Measurements from ENCODE around the gene MARCHF11. TPM values are rescaled to one million over a fixed set of nuclear protein-coding genes. Genes with fewer than 3 reads are reported as not detected.

Gene MARCHF11
- total and polyA plus RNA-seq, 2 experiments from 2014 or later = 0.17 to 1.5 TPM

DNA sequence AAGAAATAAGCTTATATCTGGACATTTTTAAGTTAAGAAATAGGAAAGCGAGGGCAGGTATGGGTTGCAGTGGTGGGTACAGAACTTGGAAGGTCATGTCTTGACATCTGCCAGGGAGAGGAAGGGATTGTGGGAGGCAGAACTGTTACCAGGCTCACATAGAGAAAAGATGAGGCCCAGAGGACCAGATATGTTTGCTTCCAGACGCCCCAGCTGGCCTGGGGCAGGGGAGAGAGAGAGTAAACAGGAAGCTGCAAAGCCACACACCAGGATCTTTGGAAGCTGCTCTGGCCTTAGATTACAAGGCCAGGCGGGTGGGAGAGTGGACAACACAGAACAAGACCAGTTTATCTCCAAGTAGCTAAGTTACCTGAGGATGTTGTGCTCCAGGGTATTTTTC is 71.2 kb downstream of the MARCHF11 start:
- Mint-ChIP-seq H3K36me3 (ENCODE audit: low read depth) (peaks cover 22% of the 10 kb centered on the region), H3K4me1 (peaks cover 10% of the 10 kb centered on the region), H3K27ac (no peak overlapping the region), H3K27me3 (ENCODE audit: insufficient read depth, low read depth, poor library complexity) (peaks cover 7% of the 10 kb centered on the region), H3K9me3 (peaks cover 35% of the 10 kb centered on the region), H3K4me3 (no peak overlapping the region)
- ATAC-seq (no peak), DNase-seq (ENCODE audit: low spot score) (no peak)
- no peaks in the 10 kb centered on the region for H3K27me3 ChIP-seq (ENCODE audit: insufficient read depth)
- TF ChIP-seq JUNB (IDR thresholded peaks at IDR 0.05; ENCODE audit: unreplicated experiment) = no peak
- no peak for TF ChIP-seq ZNF114 (CRISPR knock-in tag; IDR thresholded peaks at IDR 0.05)
- TF ChIP-seq EZH2 (IDR thresholded peaks at IDR 0.05; ENCODE audit: low read depth, unreplicated experiment) = no peak
- TF ChIP-seq, protein P1, sequence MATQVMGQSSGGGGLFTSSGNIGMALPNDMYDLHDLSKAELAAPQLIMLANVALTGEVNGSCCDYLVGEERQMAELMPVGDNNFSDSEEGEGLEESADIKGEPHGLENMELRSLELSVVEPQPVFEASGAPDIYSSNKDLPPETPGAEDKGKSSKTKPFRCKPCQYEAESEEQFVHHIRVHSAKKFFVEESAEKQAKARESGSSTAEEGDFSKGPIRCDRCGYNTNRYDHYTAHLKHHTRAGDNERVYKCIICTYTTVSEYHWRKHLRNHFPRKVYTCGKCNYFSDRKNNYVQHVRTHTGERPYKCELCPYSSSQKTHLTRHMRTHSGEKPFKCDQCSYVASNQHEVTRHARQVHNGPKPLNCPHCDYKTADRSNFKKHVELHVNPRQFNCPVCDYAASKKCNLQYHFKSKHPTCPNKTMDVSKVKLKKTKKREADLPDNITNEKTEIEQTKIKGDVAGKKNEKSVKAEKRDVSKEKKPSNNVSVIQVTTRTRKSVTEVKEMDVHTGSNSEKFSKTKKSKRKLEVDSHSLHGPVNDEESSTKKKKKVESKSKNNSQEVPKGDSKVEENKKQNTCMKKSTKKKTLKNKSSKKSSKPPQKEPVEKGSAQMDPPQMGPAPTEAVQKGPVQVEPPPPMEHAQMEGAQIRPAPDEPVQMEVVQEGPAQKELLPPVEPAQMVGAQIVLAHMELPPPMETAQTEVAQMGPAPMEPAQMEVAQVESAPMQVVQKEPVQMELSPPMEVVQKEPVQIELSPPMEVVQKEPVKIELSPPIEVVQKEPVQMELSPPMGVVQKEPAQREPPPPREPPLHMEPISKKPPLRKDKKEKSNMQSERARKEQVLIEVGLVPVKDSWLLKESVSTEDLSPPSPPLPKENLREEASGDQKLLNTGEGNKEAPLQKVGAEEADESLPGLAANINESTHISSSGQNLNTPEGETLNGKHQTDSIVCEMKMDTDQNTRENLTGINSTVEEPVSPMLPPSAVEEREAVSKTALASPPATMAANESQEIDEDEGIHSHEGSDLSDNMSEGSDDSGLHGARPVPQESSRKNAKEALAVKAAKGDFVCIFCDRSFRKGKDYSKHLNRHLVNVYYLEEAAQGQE (IDR thresholded peaks at IDR 0.05; ENCODE audit: unreplicated experiment) = no peak
- TF ChIP-seq, protein P2, sequence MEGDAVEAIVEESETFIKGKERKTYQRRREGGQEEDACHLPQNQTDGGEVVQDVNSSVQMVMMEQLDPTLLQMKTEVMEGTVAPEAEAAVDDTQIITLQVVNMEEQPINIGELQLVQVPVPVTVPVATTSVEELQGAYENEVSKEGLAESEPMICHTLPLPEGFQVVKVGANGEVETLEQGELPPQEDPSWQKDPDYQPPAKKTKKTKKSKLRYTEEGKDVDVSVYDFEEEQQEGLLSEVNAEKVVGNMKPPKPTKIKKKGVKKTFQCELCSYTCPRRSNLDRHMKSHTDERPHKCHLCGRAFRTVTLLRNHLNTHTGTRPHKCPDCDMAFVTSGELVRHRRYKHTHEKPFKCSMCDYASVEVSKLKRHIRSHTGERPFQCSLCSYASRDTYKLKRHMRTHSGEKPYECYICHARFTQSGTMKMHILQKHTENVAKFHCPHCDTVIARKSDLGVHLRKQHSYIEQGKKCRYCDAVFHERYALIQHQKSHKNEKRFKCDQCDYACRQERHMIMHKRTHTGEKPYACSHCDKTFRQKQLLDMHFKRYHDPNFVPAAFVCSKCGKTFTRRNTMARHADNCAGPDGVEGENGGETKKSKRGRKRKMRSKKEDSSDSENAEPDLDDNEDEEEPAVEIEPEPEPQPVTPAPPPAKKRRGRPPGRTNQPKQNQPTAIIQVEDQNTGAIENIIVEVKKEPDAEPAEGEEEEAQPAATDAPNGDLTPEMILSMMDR (conservative IDR thresholded peaks at IDR 0.05; ENCODE audit: low read depth in 2 of 2) = no peak
- H3K9me2 ChIP-seq (ENCODE audit: insufficient read depth) = peaks cover 14% of the 10 kb centered on the region
- no peak overlapping the region for H3K4me2 ChIP-seq
- no peaks in the 10 kb centered on the region for H3K36me3 ChIP-seq (ENCODE audit: insufficient read depth)
- H3K4me3 ChIP-seq = no peak overlapping the region
- H3K79me2 ChIP-seq (replicated peaks; ENCODE audit: insufficient read depth) = no peaks in the 10 kb centered on the region
- no peaks in the 10 kb centered on the region for H4K20me1 ChIP-seq (replicated peaks; ENCODE audit: insufficient read depth)
- H2AFZ ChIP-seq = no peak overlapping the region
- no peaks in the 10 kb centered on the region for H3F3A ChIP-seq (replicated peaks; ENCODE audit: low read depth)
- H3K4me1 ChIP-seq (ENCODE audit: insufficient read depth) = no peaks in the 10 kb centered on the region; the same call in 1 of the 2 replicates
- H3K27ac ChIP-seq (ENCODE audit: low read depth) = no peak overlapping the region

DNA sequence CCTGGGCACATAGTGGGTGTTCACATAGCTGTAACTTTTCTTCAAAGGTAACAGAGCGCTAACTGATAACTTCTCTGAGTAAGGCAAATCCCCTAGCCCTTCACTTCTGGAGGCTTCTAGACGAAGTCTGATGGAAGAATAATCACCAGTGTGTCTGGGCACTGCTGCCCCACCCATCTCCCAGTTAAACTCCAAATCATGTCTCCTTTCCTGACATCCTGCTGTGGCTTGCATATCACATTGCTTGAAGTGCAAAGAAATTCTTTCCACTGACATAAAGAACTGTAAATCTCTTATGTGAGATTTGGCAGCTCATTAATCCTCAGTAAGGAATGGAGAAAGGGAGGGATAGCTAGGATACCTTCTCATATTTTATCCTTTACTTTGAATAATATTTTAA is 74.6 kb downstream of the MARCHF11 start:
- Histone ChIP-seq H3K4me3 (no peak overlapping the region), H3K4me2 (no peak overlapping the region), H3K27me3 (ENCODE audit: insufficient read depth) (no peaks in the 10 kb centered on the region), H4K20me1 (replicated peaks; ENCODE audit: insufficient read depth) (no peaks in the 10 kb centered on the region), H2AFZ (no peak overlapping the region), H3F3A (replicated peaks; ENCODE audit: low read depth) (no peaks in the 10 kb centered on the region), H3K9me2 (ENCODE audit: insufficient read depth) (peaks cover 16% of the 10 kb centered on the region), H3K36me3 (ENCODE audit: insufficient read depth) (no peaks in the 10 kb centered on the region), H3K79me2 (replicated peaks; ENCODE audit: insufficient read depth) (no peaks in the 10 kb centered on the region), H3K27ac (ENCODE audit: low read depth) (no peak overlapping the region), H3K4me1 (ENCODE audit: insufficient read depth) (no peaks in the 10 kb centered on the region; the same call in 1 of the 2 replicates)
- Mint-ChIP-seq H3K27ac (no peak overlapping the region), H3K27me3 (ENCODE audit: insufficient read depth, low read depth, poor library complexity) (peaks cover 10% of the 10 kb centered on the region), H3K9me3 (peaks cover 23% of the 10 kb centered on the region), H3K4me3 (no peak overlapping the region), H3K36me3 (ENCODE audit: low read depth) (peaks cover 12% of the 10 kb centered on the region), H3K4me1 (peaks cover 10% of the 10 kb centered on the region)
- ATAC-seq (no peak), DNase-seq (ENCODE audit: low spot score) (no peak)
- TF ChIP-seq, protein P2 (conservative IDR thresholded peaks at IDR 0.05; ENCODE audit: low read depth in 2 of 2) = no peak
- TF ChIP-seq, protein P1 (IDR thresholded peaks at IDR 0.05; ENCODE audit: unreplicated experiment) = no peak
- TF ChIP-seq POLR2AphosphoS5 (IDR thresholded peaks at IDR 0.05; ENCODE audit: low read depth) (no peak), CREB1 (CRISPR knock-in tag; IDR thresholded peaks at IDR 0.05; ENCODE audit: low read depth) (no peak), NANOG (IDR thresholded peaks at IDR 0.05; ENCODE audit: borderline replicate concordance) (no peak), EZH2phosphoT487 (IDR thresholded peaks at IDR 0.05; ENCODE audit: unreplicated experiment) (no peak), JUNB (IDR thresholded peaks at IDR 0.05; ENCODE audit: unreplicated experiment) (no peak)
- TF ChIP-seq, protein P3, sequence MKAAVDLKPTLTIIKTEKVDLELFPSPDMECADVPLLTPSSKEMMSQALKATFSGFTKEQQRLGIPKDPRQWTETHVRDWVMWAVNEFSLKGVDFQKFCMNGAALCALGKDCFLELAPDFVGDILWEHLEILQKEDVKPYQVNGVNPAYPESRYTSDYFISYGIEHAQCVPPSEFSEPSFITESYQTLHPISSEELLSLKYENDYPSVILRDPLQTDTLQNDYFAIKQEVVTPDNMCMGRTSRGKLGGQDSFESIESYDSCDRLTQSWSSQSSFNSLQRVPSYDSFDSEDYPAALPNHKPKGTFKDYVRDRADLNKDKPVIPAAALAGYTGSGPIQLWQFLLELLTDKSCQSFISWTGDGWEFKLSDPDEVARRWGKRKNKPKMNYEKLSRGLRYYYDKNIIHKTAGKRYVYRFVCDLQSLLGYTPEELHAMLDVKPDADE (IDR thresholded peaks at IDR 0.05) = no peak

Data from GM23338 (cell line).